GM12872 (cell line): ENCODE data around the gene SH3YL1.

Experiments used
- TF ChIP-seq, protein P1 (sequence below): IDR thresholded peaks from 3 replicates; pipeline ENCODE4 v1.5.1; 2011; ENCODE audit warnings: low read depth, mild to moderate bottlenecking, low read length, moderate library complexity; ENCODE audit not compliant: insufficient read depth

SH3YL1 gene

DNA sequence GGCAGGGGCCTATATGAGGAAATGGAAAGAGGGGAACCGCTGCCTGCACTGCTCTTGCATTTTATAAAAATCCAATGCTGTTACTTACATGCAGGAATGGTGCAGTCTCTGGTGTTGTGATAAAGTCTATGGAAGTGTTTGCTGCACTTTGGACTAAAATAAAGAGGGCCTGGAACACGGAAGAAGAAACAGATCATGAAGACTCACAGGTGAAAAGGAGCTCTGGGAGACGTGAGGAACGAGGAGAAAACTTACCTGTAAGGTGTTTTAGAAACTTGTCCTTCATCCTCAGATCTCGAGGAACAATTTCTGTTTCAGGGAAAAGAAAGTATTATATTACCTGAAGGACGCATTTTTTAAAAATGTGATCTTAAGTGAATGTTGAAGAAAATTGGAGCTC, 22.2 kb upstream of the SH3YL1 start:
- TF ChIP-seq, protein P1, sequence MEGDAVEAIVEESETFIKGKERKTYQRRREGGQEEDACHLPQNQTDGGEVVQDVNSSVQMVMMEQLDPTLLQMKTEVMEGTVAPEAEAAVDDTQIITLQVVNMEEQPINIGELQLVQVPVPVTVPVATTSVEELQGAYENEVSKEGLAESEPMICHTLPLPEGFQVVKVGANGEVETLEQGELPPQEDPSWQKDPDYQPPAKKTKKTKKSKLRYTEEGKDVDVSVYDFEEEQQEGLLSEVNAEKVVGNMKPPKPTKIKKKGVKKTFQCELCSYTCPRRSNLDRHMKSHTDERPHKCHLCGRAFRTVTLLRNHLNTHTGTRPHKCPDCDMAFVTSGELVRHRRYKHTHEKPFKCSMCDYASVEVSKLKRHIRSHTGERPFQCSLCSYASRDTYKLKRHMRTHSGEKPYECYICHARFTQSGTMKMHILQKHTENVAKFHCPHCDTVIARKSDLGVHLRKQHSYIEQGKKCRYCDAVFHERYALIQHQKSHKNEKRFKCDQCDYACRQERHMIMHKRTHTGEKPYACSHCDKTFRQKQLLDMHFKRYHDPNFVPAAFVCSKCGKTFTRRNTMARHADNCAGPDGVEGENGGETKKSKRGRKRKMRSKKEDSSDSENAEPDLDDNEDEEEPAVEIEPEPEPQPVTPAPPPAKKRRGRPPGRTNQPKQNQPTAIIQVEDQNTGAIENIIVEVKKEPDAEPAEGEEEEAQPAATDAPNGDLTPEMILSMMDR, result no peak

DNA sequence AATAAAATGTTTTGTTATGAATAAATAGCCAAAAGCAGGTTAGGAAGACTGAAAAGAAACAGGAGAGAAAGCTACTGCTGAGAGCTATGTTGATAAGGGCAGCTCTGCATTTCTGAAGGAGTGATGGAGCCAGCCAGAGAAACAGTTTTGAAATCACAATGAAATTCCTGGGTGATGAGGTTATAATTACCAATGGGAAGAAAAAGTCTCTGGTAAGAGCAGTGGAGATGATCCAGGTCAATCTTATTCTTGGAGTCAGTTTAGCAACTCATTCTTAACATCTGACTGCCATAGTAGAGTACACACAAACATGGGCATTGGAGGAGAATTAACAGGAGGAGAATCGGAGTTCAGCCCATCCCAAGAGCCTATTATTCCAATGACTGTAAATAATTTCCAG, 21.7 kb upstream of the SH3YL1 start:
- TF ChIP-seq, protein P1, result no peak

- TF ChIP-seq, protein P1, result no peak
Observed at GRCh38 chr2:284896-285492, 21.2 kb upstream of the SH3YL1 start.

- TF ChIP-seq, protein P1, result no peak
Observed at GRCh38 chr2:283996-284794, 20.4 kb upstream of the SH3YL1 start.

GRCh38 chr2:282371-283263, 18.8 kb upstream of the SH3YL1 start:
- TF ChIP-seq, protein P1, result no peak

- TF ChIP-seq, protein P1, result no peak
Observed at GRCh38 chr2:281381-281780, 17.5 kb upstream of the SH3YL1 start.

DNA sequence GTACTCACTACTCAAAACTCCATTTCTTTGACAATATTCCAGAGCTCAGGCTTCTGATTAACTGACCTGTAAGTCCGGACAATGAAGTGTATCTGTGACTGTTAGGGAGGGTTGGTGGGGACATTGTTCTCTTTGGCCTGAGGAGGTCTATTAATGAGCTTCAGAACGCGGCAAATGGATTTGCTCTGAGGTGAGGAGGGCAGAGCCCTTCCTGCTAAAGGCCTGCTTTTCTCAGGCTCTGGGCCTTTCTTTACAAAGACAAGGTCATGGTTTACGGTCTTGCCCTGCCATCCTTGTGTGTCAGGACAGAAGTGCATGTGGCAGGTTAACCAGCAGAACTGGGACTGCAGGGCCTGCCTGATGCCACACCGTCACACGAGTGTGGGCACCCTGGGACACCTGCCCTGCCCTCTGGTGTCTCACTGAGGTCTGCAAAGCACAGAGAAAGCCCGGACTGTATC, 16.8 kb upstream of the SH3YL1 start:
- TF ChIP-seq, protein P1, result no peak
